Nephron (organoid): ENCODE results near the gene FMNL2.

Source experiments
- H3K27ac Mint-ChIP-seq, 3 experiments: 2 replicates each; pipeline ENCODE4 v1.8.0; 2020; ENCODE audit warnings: mixed read lengths in 3 of 3, mild to moderate bottlenecking in 2 of 3, moderate library complexity in 1 of 3
- H3K27me3 Mint-ChIP-seq: 2 replicates; pipeline ENCODE4 v1.8.0; 2021; ENCODE audit warnings: low read depth, mild to moderate bottlenecking, moderate library complexity, mixed read lengths
- H3K36me3 Mint-ChIP-seq: 2 replicates; pipeline ENCODE4 v1.8.0; 2020; ENCODE audit warnings: low read depth, mixed read lengths
- H3K4me1 Mint-ChIP-seq: 2 replicates; pipeline ENCODE4 v1.8.0; 2020; ENCODE audit warnings: mixed read lengths
- H3K4me3 Mint-ChIP-seq, 3 experiments: 2 replicates each; pipeline ENCODE4 v1.8.0; 2020; ENCODE audit warnings: mild to moderate bottlenecking in 3 of 3, mixed read lengths in 3 of 3, moderate library complexity in 2 of 3
- H3K9me3 Mint-ChIP-seq: 2 replicates; pipeline ENCODE4 v1.8.0; 2020; ENCODE audit warnings: mixed read lengths
- TF ChIP-seq, protein P1 (sequence below), 3 experiments: fragments of 200-600 bp; sonication (generic); IDR thresholded peaks; one replicate each; pipeline ENCODE4 v1.5.0; 2021; ENCODE audit warnings: antibody characterized with exemption in 3 of 3; ENCODE audit not compliant: unreplicated experiment in 3 of 3

Gene FMNL2

GRCh38 chr2:152420936-152421335 lies 86.0 kb downstream of the FMNL2 start:
- Mint-ChIP-seq H3K27me3 (no peaks in the 10 kb centered on the region), H3K4me3 (no peak overlapping the region), H3K36me3 (no peaks in the 10 kb centered on the region), H3K9me3 (no peaks in the 10 kb centered on the region), H3K27ac (peak overlapping the region in 1 of 3 experiments; percentile 48), H3K4me1 (peaks cover 43% of the 10 kb centered on the region)
- TF ChIP-seq, protein P1, sequence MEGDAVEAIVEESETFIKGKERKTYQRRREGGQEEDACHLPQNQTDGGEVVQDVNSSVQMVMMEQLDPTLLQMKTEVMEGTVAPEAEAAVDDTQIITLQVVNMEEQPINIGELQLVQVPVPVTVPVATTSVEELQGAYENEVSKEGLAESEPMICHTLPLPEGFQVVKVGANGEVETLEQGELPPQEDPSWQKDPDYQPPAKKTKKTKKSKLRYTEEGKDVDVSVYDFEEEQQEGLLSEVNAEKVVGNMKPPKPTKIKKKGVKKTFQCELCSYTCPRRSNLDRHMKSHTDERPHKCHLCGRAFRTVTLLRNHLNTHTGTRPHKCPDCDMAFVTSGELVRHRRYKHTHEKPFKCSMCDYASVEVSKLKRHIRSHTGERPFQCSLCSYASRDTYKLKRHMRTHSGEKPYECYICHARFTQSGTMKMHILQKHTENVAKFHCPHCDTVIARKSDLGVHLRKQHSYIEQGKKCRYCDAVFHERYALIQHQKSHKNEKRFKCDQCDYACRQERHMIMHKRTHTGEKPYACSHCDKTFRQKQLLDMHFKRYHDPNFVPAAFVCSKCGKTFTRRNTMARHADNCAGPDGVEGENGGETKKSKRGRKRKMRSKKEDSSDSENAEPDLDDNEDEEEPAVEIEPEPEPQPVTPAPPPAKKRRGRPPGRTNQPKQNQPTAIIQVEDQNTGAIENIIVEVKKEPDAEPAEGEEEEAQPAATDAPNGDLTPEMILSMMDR (IDR thresholded peaks at IDR 0.05; ENCODE audit: unreplicated experiment in 3 of 3), result no peak

GRCh38 chr2:152421521-152422370 lies 86.8 kb downstream of the FMNL2 start:
- TF ChIP-seq, protein P1 (IDR thresholded peaks at IDR 0.05; ENCODE audit: unreplicated experiment in 3 of 3), result no peak
- no peaks in the 10 kb centered on the region for H3K9me3 Mint-ChIP-seq
- H3K36me3 Mint-ChIP-seq, result no peaks in the 10 kb centered on the region
- H3K4me1 Mint-ChIP-seq, result peaks cover 50% of the 10 kb centered on the region
- H3K27ac Mint-ChIP-seq, result peak overlapping the region; percentile 48 to 74 (median 71)
- no peaks in the 10 kb centered on the region for H3K27me3 Mint-ChIP-seq
- no peak overlapping the region for H3K4me3 Mint-ChIP-seq

- Mint-ChIP-seq H3K27ac (no peak overlapping the region), H3K9me3 (no peaks in the 10 kb centered on the region), H3K4me1 (peaks cover 61% of the 10 kb centered on the region), H3K36me3 (no peaks in the 10 kb centered on the region), H3K27me3 (no peaks in the 10 kb centered on the region), H3K4me3 (no peak overlapping the region)
- TF ChIP-seq, protein P1 (IDR thresholded peaks at IDR 0.05; ENCODE audit: unreplicated experiment in 3 of 3), result no peak
These were observed 88.7 kb downstream of the FMNL2 start for GRCh38 chr2:152423684-152424083.

GRCh38 chr2:152425765-152426727 lies 91.1 kb downstream of the FMNL2 start:
- TF ChIP-seq, protein P1 (IDR thresholded peaks at IDR 0.05; ENCODE audit: unreplicated experiment in 3 of 3), result no peak
- Mint-ChIP-seq H3K27me3 (no peaks in the 10 kb centered on the region), H3K4me3 (no peak overlapping the region), H3K4me1 (peaks cover 71% of the 10 kb centered on the region), H3K27ac (peak overlapping the region; percentile 47 to 70 (median 55)), H3K36me3 (no peaks in the 10 kb centered on the region), H3K9me3 (no peaks in the 10 kb centered on the region)

- TF ChIP-seq, protein P1 (IDR thresholded peaks at IDR 0.05; ENCODE audit: unreplicated experiment in 3 of 3), result no peak
- H3K27ac Mint-ChIP-seq, result peak overlapping the region in 2 of 3 experiments; percentile 67 to 70
- H3K36me3 Mint-ChIP-seq, result no peaks in the 10 kb centered on the region
- H3K9me3 Mint-ChIP-seq, result no peaks in the 10 kb centered on the region
- H3K27me3 Mint-ChIP-seq, result no peaks in the 10 kb centered on the region
- H3K4me3 Mint-ChIP-seq, result no peak overlapping the region
- H3K4me1 Mint-ChIP-seq, result peaks cover 71% of the 10 kb centered on the region
These were observed 91.8 kb downstream of the FMNL2 start for GRCh38 chr2:152426801-152427200.
